HG03060 (cell line): Measurements from ENCODE around the gene ZGLP1.

ENCODE experiments used
- ATAC-seq: cut with Tn5 transposase; IDR thresholded peaks from one replicate; pipeline ENCODE4 v1.9.1; 2021; ENCODE audit warnings: low read depth, moderate number of reproducible peaks; ENCODE audit not compliant: unreplicated experiment

The ZGLP1 gene

DNA sequence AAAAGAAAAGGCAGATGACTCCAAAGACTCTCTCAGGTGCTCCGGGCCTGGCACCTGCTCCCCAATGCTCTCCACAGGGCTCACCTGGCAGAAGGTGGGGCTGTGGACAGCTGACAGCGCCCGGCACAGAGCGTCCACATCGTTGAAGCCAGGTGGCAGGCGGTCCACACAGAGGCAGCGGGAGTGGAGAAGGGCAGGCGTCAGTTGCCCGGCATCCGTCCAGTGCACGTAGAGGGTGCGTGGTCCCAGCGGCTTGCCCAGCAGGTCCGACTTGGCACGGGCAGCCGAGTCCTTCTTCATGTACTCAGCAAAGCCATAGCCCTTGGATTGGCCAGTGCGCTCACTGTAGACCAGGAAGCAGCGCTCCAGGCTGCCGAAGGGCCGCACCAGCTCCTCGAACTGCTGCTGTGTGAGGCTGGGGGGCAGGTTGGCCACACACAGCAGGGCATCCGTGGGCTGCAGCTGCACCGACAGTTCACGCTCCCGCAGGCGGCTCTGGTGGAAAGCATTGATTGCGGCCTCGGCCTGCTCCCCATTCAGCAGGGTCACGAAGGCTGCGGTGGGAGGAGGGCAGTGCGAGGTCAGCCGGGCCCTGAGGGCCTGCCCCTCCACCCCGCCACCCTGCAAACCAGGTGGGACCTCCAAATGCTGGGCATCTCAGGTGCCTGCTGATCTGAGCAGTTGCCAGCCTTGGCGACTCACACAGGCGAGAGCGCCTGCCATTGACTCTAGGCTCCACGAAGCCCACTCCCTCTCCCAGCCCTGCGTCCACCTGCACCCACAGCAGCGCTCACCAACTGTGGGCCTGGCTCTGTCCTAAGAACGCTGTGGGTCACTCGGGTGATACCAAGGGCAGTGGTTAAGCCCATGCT is 19.2 kb upstream of the ZGLP1 start:
- ATAC-seq = no peak

DNA sequence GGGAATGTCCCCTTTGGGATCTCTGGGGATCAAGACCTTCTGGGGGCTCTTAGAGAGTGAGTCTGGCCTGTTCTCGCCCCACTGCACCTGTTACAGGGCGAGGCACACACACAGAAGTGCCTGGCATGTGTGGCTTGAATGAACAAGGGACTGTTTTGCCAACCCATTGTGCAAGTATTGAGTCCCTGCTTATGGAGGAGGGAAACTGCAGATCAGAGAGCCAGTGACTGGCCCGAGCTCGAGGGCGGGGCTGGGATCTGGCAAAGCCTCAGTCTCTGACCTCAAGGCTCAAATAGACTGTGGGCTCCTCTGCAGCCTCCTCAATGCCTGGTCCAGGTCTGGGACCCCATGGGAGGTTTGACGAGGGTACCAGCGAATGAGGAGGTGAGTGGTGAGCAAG is 18.2 kb upstream of the ZGLP1 start:
- ATAC-seq = no peak

DNA sequence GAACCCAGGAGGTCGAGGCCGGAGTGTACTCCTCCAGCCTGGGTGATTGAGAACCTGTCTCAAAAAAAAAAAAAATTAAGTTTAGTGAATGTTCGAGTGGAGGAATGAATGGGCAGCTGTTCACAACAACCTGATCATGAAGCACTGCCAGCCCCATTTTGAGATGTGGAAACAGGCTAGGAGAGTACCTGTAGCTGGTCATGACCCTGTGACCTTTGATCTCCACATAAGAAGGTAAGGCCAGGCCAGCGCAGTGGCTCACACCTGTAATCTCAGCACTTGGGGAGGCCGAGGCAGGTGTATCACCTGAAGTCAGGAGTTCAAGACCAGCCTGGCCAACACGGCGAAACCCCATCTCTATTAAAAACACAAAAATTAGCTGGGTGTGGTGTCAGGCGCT is 16.1 kb upstream of the ZGLP1 start:
- no peak for ATAC-seq

DNA sequence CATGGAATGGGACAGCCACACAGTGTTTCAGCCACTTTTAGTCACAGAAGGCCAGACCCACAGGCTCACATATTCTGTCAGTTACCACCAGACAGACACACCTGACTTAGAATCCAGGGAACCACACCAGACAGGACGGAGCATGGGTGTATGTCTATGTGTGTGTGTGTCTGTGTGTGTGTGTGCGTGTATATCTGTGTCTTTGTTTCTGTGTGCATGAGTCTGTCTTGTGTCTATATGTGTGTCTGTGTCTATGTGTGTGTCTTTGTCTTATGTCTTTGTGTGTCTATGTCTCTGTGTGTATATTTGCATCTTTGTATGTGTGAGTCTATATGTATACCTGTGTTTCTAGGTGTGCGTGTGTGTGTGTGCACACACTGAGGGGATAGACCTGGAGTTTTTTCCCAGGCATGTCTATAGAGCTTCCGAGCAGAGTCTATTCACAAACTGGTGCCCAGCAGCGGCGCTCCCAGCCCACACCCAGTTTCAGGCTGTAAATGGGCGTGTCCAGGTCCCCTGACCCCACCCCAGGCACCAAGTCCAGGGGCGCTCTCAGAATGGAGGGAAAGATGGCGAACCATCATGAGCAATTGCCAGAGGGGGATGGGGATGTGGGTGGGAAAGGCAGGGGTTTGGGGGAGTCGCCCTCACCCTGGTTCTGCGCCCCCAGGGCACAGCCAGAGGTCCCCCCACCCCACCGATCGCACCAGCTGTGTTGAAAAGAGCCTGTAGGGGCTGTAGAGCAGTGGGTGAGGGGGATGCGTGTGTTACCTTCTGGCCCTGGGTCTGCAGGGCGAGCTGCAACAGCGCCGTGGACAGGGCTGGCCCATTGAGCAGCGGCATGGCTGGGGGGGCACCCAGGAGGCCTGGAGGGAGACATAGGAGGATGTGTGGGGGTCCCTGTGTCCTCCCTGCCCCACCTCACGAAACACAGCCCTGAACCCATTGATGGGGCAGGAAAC is 12.5 kb upstream of the ZGLP1 start:
- no peak for ATAC-seq

DNA sequence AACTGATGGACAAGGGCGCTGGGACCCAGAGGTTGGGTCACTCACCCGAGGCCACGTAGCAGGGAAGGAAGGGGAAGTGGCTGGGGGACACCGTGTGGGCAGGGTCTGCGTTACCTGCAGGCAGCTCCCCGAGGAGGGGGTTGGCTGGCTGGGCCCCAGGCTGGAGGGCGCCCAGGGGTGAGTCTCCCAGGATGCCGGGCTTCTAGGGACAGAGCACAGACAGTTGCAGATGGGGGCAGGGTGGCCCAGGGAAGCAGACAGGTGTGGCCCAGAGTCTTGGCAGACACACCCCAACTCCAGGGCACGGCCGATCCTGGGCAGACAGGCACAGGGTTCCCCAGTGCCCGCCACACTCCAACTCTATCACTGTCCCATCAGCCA is 11.8 kb upstream of the ZGLP1 start:
- no peak for ATAC-seq

GRCh38 chr19:10320602-10321416 is 11.2 kb upstream of the ZGLP1 start:
- no peak for ATAC-seq

DNA sequence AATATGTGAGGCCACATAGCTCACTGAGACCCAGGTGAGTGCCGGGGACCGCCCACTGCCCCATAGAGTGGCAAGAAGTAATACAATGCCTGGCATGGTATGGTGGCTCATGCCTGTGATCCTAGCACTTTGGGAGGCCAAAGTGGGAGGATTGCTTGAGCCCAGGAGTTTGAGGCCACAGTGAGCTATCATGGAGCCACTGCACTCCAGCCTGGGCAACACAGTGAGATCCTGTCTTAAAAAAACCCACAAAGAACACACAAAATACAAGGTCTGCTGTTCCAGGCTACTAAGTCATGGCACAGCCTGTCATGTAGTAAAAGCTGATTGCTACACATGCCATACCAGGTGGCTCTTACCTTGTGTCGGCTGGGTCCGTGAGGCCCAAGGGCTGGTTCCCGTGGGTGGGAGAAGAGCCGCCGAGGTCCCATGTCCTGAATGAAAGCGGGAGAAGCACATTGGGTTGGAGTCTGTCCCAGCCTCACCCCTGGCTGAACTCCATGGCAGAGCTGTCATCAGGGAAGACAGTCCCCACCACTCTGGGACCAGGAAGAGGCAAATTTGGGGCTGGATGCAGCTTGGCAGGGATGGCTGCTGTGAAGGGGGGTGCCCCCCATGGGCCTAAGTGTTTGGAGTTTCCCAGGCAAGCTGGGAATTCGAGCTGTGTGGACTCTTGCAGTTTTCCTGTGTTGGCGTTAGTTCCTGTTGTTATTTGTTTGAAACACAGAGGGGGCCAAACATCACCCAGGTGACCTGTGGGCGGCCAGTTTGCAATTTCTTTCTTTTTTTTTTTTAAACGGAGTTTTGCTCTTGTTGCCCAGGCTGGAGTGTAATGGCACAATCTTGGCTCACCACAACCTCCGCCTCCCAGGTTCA is 9.4 kb upstream of the ZGLP1 start:
- ATAC-seq = no peak

DNA sequence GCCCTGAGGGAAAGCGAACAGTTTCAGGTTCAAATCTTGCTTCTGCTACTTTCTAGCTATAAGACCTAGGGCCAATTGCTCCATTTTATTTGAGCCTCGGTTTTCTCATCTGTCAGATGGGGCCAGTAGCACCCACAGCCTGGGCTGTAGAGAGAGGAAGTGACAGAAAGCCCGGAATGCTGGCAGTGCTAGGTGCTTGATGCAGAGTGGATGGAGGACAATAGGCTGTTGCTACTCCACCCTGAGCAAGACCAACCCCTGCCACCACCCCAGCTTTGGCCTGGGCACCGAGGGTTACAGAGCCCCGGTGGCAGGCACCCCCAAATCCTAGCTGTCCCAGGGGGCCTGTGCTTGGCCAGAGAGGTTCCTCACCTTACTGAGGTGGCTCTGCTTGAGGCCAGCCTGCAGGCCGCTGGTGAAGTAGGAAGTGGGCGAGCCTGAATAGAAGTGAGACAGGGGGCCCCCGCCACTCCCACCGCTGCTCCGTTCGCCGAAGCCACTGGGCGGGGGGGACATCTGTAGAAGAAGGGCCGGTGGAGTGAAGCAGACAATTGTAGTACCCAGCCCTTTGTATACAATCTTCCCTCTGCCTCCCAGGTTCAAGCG is 8.3 kb upstream of the ZGLP1 start:
- no peak for ATAC-seq

DNA sequence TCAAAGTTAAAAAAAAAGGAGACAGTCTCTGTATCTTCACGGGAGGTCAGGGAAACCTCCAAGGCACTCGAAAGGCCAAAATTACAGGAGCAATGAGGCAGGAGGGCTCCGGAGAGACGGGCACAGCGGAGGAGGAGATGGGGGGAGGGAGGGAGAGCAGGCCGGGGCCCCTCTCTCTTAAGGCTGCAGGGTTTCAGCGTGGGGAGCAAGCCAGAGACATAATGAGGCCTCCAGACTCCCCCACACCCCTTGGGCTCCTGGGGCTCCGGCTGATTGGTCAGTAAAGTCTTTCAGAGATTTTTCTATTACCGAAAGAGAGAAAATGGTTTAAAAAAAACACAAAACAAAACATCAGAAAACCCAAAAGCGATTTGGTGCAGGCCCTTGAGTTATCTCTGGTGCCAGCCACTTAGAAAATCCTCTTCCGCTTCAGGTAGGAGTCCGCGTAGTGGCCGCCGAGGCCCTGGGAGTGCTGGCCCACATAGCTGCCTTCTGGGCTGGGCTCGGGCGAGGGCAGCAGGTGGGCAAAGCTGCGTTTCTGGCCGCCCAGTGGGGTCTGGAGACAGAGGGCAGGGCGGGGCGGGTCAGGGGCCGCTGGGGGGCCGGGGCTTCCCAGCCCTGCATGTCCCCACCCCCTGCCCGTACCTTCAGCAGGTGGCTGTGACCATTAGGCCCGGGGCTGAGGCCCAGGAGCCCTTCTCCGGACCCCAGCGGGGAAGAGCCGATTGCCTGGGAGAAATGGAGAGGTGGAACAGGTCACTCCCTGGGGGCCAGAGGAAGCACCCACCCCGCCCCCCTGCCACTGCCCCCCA is 7.6 kb upstream of the ZGLP1 start:
- no peak for ATAC-seq

DNA sequence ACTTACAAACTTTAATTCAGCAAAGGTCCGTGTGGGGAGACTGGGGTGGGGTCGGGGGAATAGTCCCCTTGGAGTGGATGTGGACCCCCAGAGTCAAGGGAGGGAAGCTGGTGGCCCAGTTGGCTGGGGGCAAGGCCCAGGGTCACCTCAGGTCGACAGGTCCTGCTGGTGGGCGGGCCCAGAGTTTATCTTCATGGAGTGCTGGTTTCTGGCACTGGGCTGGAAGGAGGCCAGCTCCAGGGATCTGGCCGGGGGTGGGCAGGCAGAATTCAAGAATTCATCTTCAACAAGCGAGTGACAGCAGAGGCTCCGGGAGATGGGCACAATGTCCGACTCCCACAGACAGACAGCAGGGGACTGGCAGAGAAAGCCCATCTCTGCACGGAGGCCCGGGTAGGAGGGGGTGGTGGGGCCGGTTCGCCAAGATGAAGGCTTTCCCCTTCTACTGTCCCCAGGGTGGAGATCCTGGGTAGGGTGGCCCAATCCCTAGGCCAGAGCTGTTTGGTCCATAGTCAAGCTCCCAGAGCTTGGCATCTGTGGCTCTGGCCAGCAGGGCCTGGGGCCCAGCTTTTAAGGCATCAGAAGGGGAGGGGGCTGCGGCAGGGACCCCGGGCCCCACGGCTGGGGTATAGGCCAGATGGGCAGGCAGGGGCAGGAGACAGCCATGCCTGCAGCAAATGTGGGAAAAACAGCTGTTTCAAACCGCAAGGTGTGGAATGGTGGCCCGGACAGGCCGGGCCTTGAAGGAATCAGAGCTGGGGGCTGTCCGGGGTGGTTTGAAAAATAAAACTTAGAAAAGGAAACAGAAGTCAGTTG is 6.8 kb upstream of the ZGLP1 start:
- ATAC-seq = no peak

GRCh38 chr19:10315335-10316214 is 6.0 kb upstream of the ZGLP1 start, which contains the start of gene FDX2:
Gene FDX2, minus strand, starts transcription at chr19:10316015. Its CDS starts 19 bp downstream, at chr19:10315996.
- no peak for ATAC-seq

- no peak for ATAC-seq
These were observed 3.3 kb downstream of the ZGLP1 start for GRCh38 chr19:10306327-10306726.

DNA sequence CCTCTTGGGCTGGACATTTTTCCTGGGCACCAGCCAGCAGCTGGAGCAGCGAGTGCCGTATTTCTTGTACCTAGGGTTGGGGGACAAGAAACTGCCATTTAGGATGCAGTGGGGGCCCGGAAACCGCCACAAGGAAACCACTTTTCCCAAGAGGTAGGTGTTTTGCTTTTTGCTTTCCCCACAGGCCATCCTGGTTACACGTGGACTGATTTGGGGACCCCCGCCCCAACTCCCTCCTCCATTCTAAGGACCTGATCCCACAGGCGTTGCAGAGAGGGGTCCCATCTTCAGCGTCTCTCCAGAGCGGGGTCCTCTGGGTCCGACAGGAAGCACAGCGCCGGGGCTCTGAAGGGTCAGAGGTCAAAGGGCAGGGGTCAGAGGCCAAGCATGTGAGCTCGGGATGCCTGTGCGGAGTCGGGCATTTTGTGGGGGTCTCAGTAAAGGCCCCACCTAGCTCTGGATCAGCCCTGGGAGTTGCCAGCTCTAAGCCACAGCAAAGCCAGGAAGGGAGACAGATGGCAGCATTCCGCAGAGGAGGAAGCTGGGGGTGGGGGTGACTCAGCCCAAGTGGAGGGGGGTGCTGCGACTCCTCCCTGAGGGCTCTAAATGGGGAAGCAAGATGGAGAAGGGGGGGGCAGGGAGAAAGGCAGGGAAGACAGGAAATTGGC is 4.3 kb downstream of the ZGLP1 start:
- ATAC-seq = no peak

GRCh38 chr19:10299545-10300458 is 9.8 kb downstream of the ZGLP1 start:
- no peak for ATAC-seq
